Fibroblast of peridontal ligament (primary cell): ENCODE measurements around the gene IL18R1.

ENCODE experiments used
- DNase-seq: peaks from one replicate; pipeline ENCODE4 v3.0.0-alpha.2; 2010; ENCODE audit errors: extremely low read depth

Gene IL18R1

DNA sequence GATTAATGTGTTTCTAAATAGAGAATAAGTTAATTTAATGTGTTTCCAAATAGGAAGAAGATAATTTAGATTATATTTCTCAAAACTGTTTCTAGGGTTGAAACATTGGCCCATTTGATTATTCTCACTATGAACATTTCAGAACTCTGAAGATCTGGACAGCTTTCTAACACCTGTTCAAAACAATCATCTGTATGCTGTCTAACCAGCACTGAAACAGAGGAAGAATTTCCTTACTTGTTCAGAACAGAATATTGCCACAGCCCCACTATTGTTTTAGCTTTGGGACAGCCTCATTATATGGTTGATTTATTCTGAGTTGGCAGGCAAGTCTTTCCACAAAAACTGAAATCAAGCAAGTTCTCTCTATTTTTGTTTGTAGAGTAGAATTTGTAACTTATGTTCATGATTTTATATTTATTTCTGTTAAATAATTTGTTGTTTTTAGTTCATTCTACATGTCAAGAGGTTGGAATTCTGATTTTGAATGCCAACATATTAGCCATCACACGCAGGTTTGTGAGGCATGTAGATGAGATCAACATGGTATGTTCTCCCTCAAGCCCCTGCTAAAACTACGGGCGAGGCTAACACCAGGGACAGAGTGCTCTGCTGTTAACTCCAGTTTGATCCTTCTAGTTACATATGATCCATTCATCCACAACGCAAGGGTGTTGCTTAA is 78.5 kb downstream of the IL18R1 start:
- no peak for DNase-seq

DNA sequence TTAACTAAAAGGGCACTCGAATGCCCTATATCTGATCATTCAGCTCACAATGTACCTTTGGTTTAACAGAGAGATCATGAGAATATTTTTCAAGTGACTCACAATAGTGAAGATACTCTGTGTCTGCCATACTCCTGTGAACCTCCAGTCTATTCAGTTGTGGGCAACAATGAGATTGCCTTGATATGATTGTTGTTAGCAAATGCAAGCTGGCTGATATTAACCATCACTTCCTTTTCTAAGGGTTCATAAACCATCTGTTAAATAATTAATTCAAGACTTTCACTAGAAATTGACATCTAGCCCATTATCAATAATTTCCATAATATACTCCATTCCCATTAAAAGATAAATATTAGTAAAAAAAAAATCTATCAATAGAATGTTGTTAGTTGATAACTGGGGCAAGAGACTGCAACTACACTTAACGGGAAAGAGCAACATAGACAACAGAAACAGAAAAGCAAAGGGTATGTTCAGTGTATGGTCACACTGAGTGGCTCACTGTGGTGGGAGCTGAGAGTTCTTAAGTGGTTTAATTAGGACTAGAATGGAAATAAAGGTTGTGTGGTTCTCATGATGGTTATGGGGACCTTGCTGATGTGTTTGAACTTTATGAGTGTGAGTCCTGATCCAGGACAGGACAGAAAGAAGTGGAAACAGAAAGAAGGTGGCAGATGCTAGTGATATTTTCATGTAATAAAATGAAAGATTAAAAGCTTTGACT is 79.2 kb downstream of the IL18R1 start:
- DNase-seq: no peak

GRCh38 chr2:102435741-102436140 is 80.1 kb downstream of the IL18R1 start:
- no peak for DNase-seq

DNA sequence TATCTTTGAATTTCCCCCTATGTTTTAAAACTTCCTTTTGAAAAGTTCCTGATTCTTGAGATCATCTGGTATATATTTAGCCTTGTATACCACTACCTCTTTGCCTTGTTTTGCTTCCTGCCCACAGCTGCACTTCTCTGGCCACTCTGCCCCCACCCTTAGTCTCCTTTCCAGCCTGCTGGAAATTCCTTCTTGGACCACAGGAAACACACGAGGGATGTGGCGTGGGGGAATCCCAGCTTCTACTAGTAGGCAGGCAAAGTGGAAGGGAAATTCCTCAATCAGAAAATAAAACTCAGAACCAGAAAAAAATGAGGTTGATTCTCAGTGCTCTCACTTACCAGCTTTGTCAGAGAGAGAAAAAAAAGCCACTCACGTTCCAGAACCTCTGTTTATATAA is 80.7 kb downstream of the IL18R1 start:
- DNase-seq: peak; percentile 3

DNA sequence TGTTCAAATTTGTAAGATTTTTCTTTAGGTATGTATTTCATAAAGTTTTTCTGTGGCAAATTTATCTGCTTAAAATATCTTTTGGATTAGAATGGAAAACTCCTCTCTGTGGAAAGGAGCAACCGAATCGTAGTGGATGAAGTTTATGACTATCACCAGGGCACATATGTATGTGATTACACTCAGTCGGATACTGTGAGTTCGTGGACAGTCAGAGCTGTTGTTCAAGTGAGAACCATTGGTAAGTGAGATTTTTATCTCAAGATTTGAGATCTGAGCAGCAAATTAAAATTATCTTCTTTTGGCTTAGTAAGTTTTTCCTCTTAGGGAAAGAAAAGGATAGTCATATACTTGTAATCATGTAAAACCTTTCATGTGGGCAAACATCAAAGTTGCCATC is 81.5 kb downstream of the IL18R1 start:
- no peak for DNase-seq

DNA sequence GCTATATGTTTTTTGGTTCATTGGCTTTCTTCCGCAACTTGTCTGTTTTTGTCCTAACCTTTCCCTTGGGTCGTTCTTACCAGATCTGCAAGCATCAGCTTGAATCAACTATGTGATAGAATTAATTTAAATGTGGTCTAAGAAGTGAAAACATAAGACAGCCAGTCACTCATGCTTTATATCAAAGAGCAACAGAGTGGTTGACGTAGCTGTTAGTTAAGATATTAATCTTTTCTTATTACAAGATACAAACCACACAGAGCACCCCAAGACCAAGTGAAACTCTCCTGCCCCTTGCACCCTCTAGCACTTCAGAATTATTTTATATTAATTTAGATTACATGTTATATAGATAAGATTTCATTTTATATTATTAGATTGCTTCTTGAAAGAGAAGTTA is 82.5 kb downstream of the IL18R1 start:
- DNase-seq: no peak

DNA sequence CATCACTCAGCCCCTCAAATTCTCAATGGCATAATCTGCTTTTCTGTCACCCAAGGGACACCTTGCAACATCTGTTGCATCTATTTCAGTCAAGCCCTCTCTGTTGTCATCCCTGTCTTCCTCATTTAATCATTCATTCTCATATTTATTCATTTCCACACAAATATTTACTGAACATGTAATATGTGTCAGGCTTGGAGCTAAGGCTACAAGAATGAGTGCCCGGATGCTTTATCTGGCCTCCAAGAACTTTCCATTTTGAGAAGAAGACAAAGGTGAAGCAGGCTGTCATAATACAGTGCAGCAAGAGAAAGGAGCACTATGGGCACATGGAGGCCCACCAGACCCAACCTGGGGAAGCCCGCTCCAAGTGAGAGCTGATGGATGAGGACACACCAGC is 83.0 kb downstream of the IL18R1 start:
- DNase-seq: no peak

DNA sequence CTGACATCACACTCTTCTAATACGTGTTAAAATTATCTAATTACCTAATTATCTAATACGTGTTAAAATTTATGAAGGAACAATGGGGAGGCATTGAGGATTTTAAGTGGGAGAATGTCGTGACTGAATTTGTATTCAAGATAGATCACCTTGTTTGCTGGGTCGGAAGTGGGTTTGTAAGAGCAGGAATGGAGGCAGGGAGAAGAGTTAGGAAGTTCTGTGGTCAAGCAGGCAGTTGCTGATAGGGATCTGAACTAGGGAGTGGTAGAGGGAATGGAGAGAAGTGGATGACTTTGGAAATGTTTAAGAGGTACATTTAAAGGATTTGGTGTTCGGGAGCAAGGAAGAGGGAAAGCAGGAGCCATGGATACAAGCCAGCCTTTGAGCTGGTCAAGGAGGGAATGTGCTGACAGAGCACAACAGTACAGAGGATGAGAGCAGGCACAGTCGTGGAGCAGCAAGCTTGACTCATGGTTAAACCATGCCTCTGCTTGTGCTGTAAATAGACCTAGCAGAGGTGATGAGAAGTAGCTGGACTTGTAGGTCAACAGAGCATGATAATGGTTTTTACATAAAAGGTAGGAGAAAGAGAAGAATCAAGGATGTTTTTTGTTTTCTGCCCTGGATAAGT is 83.6 kb downstream of the IL18R1 start:
- peak; percentile 8 for DNase-seq

DNA sequence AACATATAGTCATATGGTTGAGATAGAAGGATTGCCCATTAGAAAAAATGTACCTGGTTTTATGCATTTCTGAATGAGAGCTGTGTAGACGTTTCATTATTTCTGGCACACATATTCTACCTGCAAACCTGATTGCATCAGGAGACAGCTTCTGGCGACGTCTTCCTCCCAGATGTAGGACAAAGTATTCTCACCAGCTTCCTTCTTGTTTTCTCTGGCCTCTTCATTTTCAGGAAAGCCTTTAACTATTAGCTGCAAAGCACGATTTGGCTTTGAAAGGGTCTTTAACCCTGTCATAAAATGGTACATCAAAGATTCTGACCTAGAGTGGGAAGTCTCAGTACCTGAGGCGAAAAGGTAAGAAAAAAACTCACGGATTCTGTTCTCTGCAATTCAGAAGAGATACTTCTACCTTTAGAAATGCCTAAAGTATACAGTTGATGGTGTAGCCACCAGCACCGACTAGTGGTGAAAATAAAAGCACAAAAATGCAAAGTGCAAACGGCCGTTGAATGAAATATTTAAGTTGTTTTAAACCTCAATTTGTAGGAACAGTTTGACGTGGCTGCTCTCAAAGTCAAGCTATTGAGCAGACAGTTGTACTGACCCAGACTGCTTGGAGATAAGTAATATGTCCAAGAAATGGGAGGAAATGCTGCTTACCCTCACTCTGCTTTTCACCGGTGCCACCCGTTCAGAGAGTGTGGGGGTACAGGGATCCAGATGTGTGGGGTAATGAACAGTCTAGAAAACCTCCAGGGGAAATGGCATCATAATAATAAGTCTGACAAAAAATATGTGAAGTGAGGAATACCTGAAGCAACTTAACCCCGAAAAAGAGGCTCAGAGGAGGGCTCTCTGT is 87.6 kb downstream of the IL18R1 start:
- peak; percentile 48 for DNase-seq

DNA sequence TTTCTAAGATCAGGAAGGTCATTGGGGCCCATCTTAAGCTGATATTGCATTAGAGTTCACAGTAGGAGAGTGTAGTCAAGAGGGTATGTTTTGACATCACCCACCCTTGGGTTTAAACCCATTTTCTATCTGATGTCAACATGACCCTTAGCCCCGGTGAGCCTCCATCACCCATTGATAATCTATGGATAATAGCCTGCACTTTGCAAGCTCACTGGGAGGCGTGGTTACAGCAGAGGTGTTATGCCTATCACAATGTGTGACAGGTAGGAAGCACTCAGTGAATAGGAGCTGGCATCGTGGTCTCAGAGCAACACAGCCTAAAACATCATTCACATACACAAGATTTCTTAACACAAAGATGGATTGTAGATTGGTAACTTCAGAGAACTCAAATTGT is 88.6 kb downstream of the IL18R1 start:
- no peak for DNase-seq

DNA sequence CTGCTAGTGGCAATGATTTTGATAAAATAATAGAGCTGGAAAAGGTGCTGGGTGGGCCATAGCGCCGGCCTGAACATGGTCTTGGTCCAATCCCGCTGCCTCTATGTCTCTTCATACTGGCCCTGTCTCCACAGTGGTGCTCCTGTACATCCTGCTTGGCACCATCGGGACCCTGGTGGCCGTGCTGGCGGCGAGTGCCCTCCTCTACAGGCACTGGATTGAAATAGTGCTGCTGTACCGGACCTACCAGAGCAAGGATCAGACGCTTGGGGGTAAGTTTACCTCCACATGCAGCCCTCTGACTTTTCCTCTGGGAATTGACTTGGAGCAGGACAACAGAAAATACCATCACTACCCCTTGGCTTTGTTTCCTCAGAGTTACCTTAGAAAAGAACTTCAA is 91.3 kb downstream of the IL18R1 start:
- no peak for DNase-seq
